Liver (tissue), 9 donors: ENCODE results near the gene ZER1. TPM values are rescaled to one million over a fixed set of nuclear protein-coding genes. Genes with fewer than 3 reads are reported as not detected.
A peak's percentile ranks its signal among the peaks of the same experiment; 100 is the strongest.
"Not testable (repeated sequence)": the region's sequence is repeated elsewhere in the genome, so short reads cannot be mapped to it uniquely, and the experiment has no call there.

Experiments used
- DNase-seq: peaks from one replicate; pipeline ENCODE4 v3.0.0-alpha.2; 2017; ENCODE audit warnings: low spot score
- H3K27ac ChIP-seq, 2 donors: one replicate each; pipeline ENCODE4 v1.7.0; 2013; ENCODE audit warnings: inconsistent platforms in 2 of 2, low read length in 2 of 2, control low read depth in 1 of 2, low read depth in 1 of 2, mild to moderate bottlenecking in 1 of 2
- H3K27me3 ChIP-seq, 4 donors: one replicate each; pipeline versions ENCODE4 v1.6.1 to v1.7.0; 2013; ENCODE audit warnings: low read length in 3 of 4, inconsistent platforms in 1 of 4, mild to moderate bottlenecking in 1 of 4, moderate library complexity in 1 of 4; ENCODE audit not compliant: control insufficient read depth in 4 of 4, insufficient read depth in 4 of 4
- H3K36me3 ChIP-seq, 4 donors: one replicate each; pipeline versions ENCODE4 v1.6.1 to v1.7.0; 2013; ENCODE audit warnings: low read length in 3 of 4, mild to moderate bottlenecking in 3 of 4, low read depth in 1 of 4, moderate library complexity in 1 of 4; ENCODE audit not compliant: control insufficient read depth in 4 of 4, insufficient read depth in 3 of 4
- H3K4me1 ChIP-seq, 4 donors: one replicate each; pipeline versions ENCODE4 v1.6.1 to v1.7.0; 2013; ENCODE audit warnings: low read length in 3 of 4, mild to moderate bottlenecking in 3 of 4, moderate library complexity in 1 of 4; ENCODE audit not compliant: control insufficient read depth in 4 of 4, insufficient read depth in 4 of 4
- H3K4me3 ChIP-seq, 3 donors: one replicate each; pipeline versions ENCODE4 v1.6.1 to v1.7.0; 2013; ENCODE audit warnings: low read length in 3 of 3, control low read depth in 1 of 3, low read depth in 1 of 3, mild to moderate bottlenecking in 1 of 3
- H3K9ac ChIP-seq, 2 donors: one replicate each; pipeline ENCODE4 v1.7.0; 2013; ENCODE audit warnings: low read length in 2 of 2, mild to moderate bottlenecking in 2 of 2, moderate library complexity in 2 of 2, control low read depth in 1 of 2, low read depth in 1 of 2
- H3K9me3 ChIP-seq, 4 donors: one replicate each; pipeline versions ENCODE4 v1.6.1 to v1.7.0; 2013; ENCODE audit warnings: low read length in 3 of 4; ENCODE audit not compliant: control insufficient read depth in 4 of 4
- ATF3 ChIP-seq: IDR thresholded peaks from 2 replicates; pipeline ENCODE4 v1.6.1; 2016; ENCODE audit warnings: antibody characterized with exemption
- EGR1 ChIP-seq, 2 donors: IDR thresholded peaks; 2 replicates each; pipeline ENCODE4 v1.6.1; 2016 to 2018; ENCODE audit warnings: antibody characterized with exemption in 2 of 2, low read depth in 2 of 2
- FOXA1 ChIP-seq: IDR thresholded peaks from 2 replicates; pipeline ENCODE4 v1.6.1; 2016; ENCODE audit warnings: antibody characterized with exemption
- FOXA2 ChIP-seq: IDR thresholded peaks from 2 replicates; pipeline ENCODE4 v1.6.1; 2016; ENCODE audit warnings: antibody characterized with exemption
- GABPA ChIP-seq, 2 donors: IDR thresholded peaks in 1 of 2; conservative IDR thresholded peaks in 1 of 2; 2 replicates each; pipeline ENCODE4 v1.6.1; 2016; ENCODE audit warnings: antibody characterized with exemption in 2 of 2, mild to moderate bottlenecking in 1 of 2, moderate library complexity in 1 of 2
- HNF4A ChIP-seq, 2 donors: conservative IDR thresholded peaks; 2 replicates each; pipeline ENCODE4 v1.6.1; 2016; ENCODE audit warnings: antibody characterized with exemption in 2 of 2, mild to moderate bottlenecking in 2 of 2
- JUND ChIP-seq, 2 donors: IDR thresholded peaks; 2 replicates each; pipeline ENCODE4 v1.6.1; 2016; ENCODE audit warnings: antibody characterized with exemption in 2 of 2
- MAX ChIP-seq: IDR thresholded peaks from 2 replicates; pipeline ENCODE4 v1.6.1; 2016; ENCODE audit warnings: antibody characterized with exemption
- NR2F2 ChIP-seq: IDR thresholded peaks from 2 replicates; pipeline ENCODE4 v1.6.1; 2016; ENCODE audit warnings: antibody characterized with exemption
- RAD21 ChIP-seq, 2 donors: IDR thresholded peaks; 2 replicates each; pipeline ENCODE4 v1.6.1; 2016; ENCODE audit warnings: antibody characterized with exemption in 2 of 2, mild to moderate bottlenecking in 2 of 2
- REST ChIP-seq: IDR thresholded peaks from 2 replicates; pipeline ENCODE4 v1.6.1; 2016; ENCODE audit warnings: antibody characterized with exemption, mild to moderate bottlenecking
- RXRA ChIP-seq, 2 donors: IDR thresholded peaks; 2 replicates each; pipeline ENCODE4 v1.6.1; 2017 to 2018; ENCODE audit warnings: antibody characterized with exemption in 2 of 2, mild to moderate bottlenecking in 1 of 2
- TAF1 ChIP-seq: conservative IDR thresholded peaks from 2 replicates; pipeline ENCODE4 v1.6.1; 2016; ENCODE audit warnings: antibody characterized with exemption, mild to moderate bottlenecking
- YY1 ChIP-seq: IDR thresholded peaks from 2 replicates; pipeline ENCODE4 v1.6.1; 2016; ENCODE audit warnings: antibody characterized with exemption, mild to moderate bottlenecking
- ZBTB33 ChIP-seq: IDR thresholded peaks from 2 replicates; pipeline ENCODE4 v1.6.1; 2016; ENCODE audit warnings: antibody characterized with exemption
- WGBS: extraction: QIAGEN DNeasy Blood & Tissue Kit; methylation state at CpG from one replicate; pipeline ENCODE4 v1.1.7; 2013; 5-methylcytosine and 5-hydroxymethylcytosine counted together
- polyA plus RNA-seq, 2 donors: library from polyadenylated mRNA; stranded (reverse) in 1 of 2; unstranded in 1 of 2; fragments of 200-250 nt in 1 of 2; fragments of >200 nt in 1 of 2; fragmentation: Nextera tagmentation in 1 of 2; extraction: Ambion mirVana in 1 of 2; gene quantifications; one replicate each; pipeline versions ENCODE4 v1.2.1 to v1.2.3, GENCODE V29; 2013 to 2015
- total RNA-seq, 2 donors: library from RNA; depleted of rRNA; stranded (reverse); fragments of >200 nt; gene quantifications; one replicate each; pipeline ENCODE4 v1.2.3, GENCODE V29; 2014
- donor health status: healthy.
- donor health status: healthy.
- donor health status: healthy.
- donor health status: healthy.
- donor health status: healthy.

Gene ZER1
- total and polyA plus RNA-seq, 4 donors: 7.6 to 29.1 (median 15.8) TPM

GRCh38 chr9:128696923-128697707 is 74.6 kb downstream of the ZER1 start:
- no peak for DNase-seq
- TF ChIP-seq GABPA (IDR thresholded peaks at IDR 0.05 in 1 of 2, conservative IDR thresholded peaks at IDR 0.05 in 1 of 2) (no peak), JUND (IDR thresholded peaks at IDR 0.05) (no peak)
- no peaks in the 10 kb centered on the region for H3K27me3 ChIP-seq
- H3K36me3 ChIP-seq: peaks cover 4 to 30% (median 25%) of the 10 kb centered on the region in 4 donors
- WGBS: 79% methylated on average over 8 of the region's 8 CpGs
- no peak overlapping the region for H3K9ac ChIP-seq
- H3K4me1 ChIP-seq: peaks cover 0 to 3% (median 0%) of the 10 kb centered on the region in 4 donors
- H3K4me3 ChIP-seq: no peak overlapping the region
- H3K9me3 ChIP-seq: no peaks in the 10 kb centered on the region
- H3K27ac ChIP-seq: no peak overlapping the region

GRCh38 chr9:128694344-128694743 is 77.4 kb downstream of the ZER1 start:
- no peak overlapping the region for H3K9ac ChIP-seq
- H3K27me3 ChIP-seq: no peaks in the 10 kb centered on the region
- H3K27ac ChIP-seq: no peak overlapping the region
- WGBS: 85% methylated on average over 6 of the region's 6 CpGs
- no peaks in the 10 kb centered on the region for H3K9me3 ChIP-seq
- H3K4me3 ChIP-seq: no peak overlapping the region
- peaks cover 7 to 39% (median 29%) of the 10 kb centered on the region in 4 donors for H3K36me3 ChIP-seq
- no peak for DNase-seq
- TF ChIP-seq EGR1 (IDR thresholded peaks at IDR 0.05; ENCODE audit: low read depth in 2 of 2) (no peak), MAX (no peak), TAF1 (no peak), GABPA (IDR thresholded peaks at IDR 0.05 in 1 of 2, conservative IDR thresholded peaks at IDR 0.05 in 1 of 2) (no peak)
- H3K4me1 ChIP-seq: peaks cover 0 to 14% (median 8%) of the 10 kb centered on the region in 4 donors

GRCh38 chr9:128693738-128694137 is 78.0 kb downstream of the ZER1 start:
- WGBS: 93% methylated on average over 3 of the region's 3 CpGs
- not testable (repeated sequence) for H3K4me3 ChIP-seq

GRCh38 chr9:128690684-128691034 is 81.1 kb downstream of the ZER1 start:
- H3K9me3 ChIP-seq: no peaks in the 10 kb centered on the region
- H3K27ac ChIP-seq: no peak overlapping the region
- no peak for TF ChIP-seq JUND (IDR thresholded peaks at IDR 0.05)
- no peak for TF ChIP-seq YY1
- no peak for TF ChIP-seq FOXA1
- TF ChIP-seq NR2F2: no peak
- no peak for TF ChIP-seq RXRA (IDR thresholded peaks at IDR 0.05)
- no peak for TF ChIP-seq MAX
- no peak for TF ChIP-seq REST
- no peak for TF ChIP-seq FOXA2
- no peak for TF ChIP-seq ATF3
- TF ChIP-seq EGR1 (IDR thresholded peaks at IDR 0.05; ENCODE audit: low read depth in 2 of 2): no peak
- TF ChIP-seq ZBTB33: no peak
- TF ChIP-seq RAD21 (IDR thresholded peaks at IDR 0.05): no peak
- TF ChIP-seq HNF4A (conservative IDR thresholded peaks at IDR 0.05): no peak
- H3K36me3 ChIP-seq: peaks cover 7 to 33% (median 24%) of the 10 kb centered on the region in 4 donors
- no peak for DNase-seq
- peaks cover 0 to 30% (median 10%) of the 10 kb centered on the region in 4 donors for H3K4me1 ChIP-seq
- H3K4me3 ChIP-seq: peak overlapping the region; percentile 66 to 99 (median 90)
- H3K9ac ChIP-seq: peak overlapping the region; percentile 3 to 39
- H3K27me3 ChIP-seq: no peaks in the 10 kb centered on the region
- WGBS: 24% methylated on average over 5 of the region's 5 CpGs

More at GRCh38 chr9:128693738-128694137, 78.0 kb downstream of the ZER1 start:
- not testable (repeated sequence) for H3K27me3 ChIP-seq, H3K9ac ChIP-seq, H3K27ac ChIP-seq, H3K9me3 ChIP-seq, DNase-seq
- Histone ChIP-seq H3K4me1 (peaks cover 0 to 14% (median 8%) of the 10 kb centered on the region in 4 donors), H3K36me3 (peaks cover 7 to 39% (median 29%) of the 10 kb centered on the region in 4 donors)
